HL-60/S4 treated with retinoic acid at 250 ng/mL for 4 days and 3 days (cell line): ENCODE results near the gene P3H4.

Experiments
- in situ Hi-C: fragments of 300-500 bp; cut with MboI; formaldehyde crosslinking; loops from 2 replicates; pipeline ENCODE4 v1.7.0; 2022; ENCODE audit warnings: low sequenced_read_pairs

Gene P3H4

DNA sequence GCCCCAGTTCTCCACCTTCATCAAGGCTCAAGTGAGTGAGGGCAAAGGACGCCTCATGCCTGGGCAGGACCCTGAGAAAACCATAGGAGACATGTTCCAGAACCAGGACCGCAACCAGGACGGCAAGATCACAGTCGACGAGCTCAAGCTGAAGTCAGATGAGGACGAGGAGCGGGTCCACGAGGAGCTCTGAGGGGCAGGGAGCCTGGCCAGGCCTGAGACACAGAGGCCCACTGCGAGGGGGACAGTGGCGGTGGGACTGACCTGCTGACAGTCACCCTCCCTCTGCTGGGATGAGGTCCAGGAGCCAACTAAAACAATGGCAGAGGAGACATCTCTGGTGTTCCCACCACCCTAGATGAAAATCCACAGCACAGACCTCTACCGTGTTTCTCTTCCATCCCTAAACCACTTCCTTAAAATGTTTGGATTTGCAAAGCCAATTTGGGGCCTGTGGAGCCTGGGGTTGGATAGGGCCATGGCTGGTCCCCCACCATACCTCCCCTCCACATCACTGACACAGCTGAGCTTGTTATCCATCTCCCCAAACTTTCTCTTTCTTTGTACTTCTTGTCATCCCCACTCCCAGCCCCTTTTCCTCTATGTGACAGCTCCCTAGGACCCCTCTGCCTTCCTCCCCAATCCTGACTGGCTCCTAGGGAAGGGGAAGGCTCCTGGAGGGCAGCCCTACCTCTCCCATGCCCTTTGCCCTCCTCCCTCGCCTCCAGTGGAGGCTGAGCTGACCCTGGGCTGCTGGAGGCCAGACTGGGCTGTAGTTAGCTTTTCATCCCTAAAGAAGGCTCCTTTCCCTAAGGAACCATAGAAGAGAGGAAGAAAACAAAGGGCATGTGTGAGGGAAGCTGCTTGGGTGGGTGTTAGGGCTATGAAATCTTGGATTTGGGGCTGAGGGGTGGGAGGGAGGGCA lies 10.7 kb upstream of the P3H4 start:
- in situ Hi-C loops, result no loop called here

DNA sequence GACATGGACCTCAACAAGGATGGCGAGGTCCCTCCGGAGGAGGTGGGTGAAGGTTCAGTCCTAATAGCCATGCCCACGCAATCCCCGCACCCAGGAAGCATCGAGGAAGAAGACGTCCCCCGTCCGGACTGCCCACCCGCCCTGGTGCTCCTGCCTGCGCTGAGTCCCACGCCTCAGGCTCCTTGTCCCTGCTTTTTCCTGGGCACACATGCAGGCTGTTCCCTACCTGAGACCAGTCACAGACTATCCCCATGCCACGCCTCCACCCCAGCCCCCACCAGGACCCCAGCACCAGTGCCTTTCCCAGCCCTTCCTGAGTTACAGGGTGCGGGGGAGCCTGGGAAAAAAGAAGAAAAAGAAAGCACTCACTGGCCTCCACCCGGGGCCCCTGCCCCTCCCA lies 10.0 kb upstream of the P3H4 start:
- in situ Hi-C loops, result no loop called here

DNA sequence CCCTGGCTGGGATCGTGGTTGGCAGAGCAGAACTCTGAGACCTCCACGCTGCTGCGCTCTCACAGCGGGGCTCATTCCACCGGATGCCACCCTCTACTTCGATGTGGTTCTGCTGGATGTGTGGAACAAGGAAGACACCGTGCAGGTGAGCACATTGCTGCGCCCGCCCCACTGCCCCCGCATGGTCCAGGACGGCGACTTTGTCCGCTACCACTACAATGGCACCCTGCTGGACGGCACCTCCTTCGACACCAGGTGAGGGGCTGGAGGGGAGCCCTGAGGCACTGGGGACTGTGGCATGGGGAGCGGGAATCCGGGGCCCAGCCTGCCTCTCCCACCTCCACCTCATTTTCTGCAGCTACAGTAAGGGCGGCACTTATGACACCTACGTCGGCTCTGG lies 6.3 kb upstream of the P3H4 start:
- in situ Hi-C loops, result no loop called here

DNA sequence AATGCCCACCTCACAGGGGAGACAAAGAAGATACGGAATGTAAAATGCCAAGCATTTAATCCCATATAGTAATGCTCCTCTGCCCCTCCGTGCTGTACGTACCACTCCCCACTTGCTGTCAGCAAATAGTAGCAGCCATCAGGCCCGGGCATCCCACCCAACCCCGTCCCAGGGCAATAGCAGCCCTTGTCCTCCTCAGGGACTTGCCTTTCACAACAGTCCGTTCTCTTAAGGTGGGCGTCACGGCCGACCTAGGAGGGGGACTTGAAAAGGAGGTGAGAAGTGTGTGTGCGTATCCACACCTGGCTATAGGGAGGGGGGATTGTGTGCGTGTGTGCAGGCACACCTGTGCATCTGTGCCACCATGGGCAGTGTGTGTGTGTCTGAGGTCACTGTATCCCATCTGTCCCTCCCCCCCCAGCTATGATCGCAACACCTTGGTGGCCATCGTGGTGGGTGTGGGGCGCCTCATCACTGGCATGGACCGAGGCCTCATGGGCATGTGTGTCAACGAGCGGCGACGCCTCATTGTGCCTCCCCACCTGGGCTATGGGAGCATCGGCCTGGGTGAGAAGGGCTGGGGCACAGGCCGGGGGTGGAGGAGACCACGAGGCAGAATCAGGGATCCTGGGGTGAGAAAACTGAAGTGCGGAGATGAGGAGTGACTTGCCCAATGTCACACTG lies 5.0 kb upstream of the P3H4 start:
- in situ Hi-C loops, result no loop called here

DNA sequence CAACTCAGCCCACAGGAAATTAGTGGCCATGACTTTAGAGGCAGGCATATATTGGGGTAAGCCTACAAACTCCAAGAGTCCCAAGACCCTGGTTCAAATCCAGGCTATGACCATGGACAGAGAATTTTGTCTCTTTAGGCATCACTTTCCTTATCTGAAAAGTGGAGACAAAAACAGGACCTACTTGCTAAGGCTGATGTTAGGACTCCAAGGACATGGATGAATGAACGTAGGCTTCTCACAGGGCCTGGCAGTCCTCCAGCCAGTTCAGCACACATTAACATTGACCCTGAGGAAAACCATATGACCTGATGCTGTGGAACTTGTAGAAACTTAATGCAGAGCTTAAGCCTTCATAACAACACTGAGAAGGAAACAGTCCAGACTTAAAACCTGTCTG lies 2.4 kb upstream of the P3H4 start:
- in situ Hi-C loops, result no loop called here

DNA sequence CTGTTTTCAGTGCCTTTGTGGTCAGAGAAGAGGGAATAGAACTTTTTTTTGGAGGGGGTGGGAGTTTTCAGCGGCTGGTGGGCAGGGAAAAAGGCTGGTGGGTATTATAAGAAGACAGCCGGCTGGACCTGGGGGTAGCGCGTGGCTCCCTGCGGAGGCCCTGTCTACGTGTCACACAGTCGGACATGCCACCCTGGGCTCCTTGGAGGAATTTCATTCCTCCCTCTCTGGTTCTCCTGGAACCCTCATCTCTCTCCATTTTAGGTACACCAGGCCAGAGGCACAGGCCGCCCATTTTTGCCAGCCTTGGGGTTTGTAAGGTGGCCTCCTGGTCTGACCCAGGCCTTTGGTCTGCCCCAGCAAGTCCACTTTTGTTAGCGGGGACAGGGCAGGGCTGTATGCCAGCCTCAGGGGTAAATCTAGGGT lies 2.0 kb upstream of the P3H4 start:
- in situ Hi-C loops, result no loop called here

DNA sequence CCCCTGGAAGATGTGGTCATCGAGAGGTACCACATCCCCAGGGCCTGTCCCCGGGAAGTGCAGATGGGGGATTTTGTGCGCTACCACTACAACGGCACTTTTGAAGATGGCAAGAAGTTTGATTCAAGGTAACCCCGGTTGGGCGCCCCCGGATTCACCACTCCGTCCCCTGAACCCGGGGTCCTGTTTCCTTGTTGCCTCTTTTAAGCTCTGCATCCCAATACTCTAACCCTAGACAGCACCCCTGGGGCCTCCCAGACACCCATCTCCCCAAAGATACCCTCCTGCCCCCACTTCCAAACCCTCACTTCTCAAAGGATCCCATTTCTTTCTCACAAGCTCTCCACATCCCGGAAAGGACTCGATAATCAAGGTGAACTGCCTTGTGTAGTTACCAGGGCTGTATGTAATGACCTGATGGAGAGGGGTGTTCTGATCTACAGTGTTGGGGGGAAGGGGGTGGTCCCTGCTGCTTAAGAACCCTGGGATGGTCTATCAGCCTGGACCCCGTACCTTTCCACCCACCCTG lies 1.5 kb upstream of the P3H4 start:
- in situ Hi-C loops, result no loop called here

DNA sequence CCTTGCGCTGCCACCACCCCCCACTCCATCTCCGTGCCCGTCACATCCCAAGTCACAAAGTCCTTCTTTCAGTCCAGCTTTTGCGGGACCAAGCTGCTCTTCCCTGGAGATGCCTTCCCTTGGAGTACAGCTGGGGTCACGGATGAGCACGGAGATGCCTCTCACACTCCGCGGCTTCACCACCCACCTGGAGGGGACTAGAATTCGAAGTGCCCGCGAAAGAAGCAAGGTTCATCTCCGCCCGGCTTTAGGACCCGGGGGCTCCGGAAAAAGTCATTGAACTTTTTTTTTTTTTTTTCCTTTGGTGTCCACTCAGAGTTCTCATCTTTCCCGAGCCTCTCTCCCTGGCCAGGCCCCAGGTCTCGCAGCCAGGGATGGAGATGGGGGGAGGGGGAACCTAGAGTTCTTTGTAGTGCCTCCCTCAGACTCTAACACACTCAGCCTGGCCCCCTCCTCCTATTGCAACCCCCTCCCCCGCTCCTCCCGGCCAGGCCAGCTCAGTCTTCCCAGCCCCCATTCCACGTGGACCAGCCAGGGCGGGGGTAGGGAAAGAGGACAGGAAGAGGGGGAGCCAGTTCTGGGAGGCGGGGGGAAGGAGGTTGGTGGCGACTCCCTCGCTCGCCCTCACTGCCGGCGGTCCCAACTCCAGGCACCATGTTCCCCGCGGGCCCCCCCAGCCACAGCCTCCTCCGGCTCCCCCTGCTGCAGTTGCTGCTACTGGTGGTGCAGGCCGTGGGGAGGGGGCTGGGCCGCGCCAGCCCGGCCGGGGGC lies 817 bp upstream of the P3H4 start, which contains the start of gene FKBP10:
TSS of gene FKBP10 (plus strand) at position 624 of the 771 bp plus-strand sequence. CDS start at position 655, 31 bp downstream.
- in situ Hi-C loops, result no loop called here

DNA sequence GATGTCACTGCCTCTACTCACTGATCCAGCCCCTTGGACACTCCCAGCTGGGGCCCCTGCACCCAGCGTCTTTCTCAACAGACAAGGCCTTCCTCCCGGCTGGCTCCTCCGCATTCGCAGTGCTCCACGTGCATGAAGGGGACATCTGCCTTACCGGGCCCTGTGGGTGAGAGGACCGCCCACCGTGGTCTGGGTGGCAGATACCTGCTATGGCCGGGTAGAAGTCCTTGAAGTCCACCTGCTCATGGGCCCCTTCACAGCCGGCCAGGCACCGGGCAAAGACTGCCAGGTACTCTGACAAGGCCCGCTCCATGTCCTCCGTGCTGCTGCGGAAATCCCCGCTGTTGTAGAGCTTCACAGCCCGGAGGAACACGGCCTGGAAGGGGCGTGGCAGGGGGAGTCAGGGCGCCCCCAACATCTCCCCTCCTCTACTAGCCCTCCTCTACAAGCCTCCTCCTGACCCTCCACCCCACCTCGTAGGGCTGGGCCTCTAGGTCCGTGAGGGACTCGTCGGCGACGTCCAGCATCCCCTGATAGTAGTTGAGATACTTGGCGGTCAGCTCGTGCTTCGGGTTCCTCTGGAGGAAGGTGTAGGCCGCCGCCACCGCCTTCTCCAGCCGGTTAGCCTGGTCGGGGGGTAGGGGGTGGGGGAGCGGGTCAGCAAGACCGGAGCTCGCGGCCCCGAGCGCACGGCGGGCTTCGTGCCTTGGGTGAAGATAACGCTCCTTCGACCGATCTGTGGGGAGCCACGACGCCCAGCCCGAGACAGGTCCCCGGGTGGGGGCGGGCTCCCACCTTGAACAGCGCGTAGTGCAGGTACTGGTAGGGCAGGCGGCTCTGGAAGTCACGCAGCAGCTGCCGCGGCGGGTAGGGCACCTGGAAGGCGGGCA lies 845 bp downstream of the P3H4 start:
- in situ Hi-C loops, result no loop called here

DNA sequence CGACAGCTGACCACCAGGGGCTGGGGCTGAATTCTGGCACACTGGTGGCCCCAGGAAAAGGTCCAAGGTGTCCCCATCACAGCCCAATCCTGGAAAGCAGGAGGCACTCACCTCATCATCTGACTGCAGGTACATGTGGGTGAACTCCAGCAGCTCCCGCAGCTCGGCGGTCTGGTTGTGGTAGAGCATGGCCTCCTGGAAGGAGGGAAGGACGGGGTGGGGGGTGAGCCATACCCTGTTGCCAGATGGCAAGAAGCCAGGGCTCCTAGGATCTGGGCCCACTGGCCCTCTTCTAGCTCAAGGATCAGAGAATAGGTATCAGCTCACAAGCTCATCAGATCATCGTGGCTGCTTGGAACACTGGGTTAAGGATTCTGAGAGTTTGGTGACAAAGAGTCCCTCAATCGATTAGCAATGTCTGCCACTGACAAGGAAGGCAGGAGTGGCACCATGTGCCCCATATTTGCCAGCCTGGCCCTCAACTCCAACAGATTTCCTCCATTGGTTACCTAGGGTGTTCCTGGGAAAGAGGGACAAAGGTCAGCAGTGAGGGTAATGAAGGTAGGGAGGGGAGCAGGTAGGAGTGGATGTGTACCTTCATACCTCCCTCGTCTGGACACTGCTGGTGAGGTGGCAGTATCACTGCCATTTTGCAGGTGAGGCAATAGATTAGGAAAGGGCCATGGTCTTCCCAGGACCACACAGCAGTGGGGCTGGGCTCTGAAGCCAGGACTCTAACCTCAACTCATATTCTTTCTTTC lies 4.9 kb downstream of the P3H4 start:
- in situ Hi-C loops, result no loop called here

DNA sequence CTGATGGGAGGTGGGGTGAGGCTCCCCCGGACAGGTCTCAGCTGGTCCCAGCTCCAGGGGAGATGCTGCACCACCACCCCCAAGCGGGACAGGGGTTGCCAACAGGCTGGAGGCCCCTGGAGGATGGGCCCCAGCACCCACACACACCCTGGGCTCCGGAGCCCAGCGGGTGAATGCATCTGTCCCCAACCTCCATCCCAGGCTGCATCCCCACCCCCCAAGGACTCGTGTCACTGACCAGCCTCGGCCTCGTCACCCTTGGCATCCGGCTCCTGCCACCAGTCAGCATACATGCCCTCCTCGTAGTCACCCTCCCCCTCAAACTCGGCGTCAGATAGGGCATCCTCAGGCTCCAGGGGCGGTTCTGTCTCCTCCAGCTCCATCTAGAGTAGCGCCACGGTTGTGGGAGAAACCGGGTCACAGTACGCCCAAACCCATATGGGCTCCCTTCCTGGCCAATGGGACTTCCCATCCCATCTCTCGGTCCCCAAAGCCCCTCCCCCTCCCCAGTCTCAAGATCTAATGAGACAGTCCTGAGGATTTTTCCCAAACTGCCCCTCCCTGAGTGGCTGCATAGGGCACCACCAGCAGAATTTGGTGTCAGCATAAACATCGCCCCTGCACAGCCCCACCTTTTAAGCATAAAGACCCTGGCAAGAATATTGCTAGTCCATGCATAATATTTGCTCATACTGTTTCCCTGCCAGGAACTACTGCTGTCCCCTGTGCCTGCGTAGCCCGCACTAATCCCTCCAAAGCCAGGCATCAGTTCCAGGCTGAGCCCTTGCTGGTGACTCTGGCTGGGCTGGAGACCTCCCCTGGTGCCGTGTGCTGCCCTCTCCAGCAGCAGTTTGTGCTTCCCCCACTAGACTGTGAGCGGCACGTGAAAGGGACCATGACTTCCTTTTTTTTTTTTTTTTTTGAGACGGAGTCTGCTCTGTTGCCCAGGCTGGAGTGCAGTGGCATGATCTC lies 8.4 kb downstream of the P3H4 start:
- in situ Hi-C loops, result no loop called here

DNA sequence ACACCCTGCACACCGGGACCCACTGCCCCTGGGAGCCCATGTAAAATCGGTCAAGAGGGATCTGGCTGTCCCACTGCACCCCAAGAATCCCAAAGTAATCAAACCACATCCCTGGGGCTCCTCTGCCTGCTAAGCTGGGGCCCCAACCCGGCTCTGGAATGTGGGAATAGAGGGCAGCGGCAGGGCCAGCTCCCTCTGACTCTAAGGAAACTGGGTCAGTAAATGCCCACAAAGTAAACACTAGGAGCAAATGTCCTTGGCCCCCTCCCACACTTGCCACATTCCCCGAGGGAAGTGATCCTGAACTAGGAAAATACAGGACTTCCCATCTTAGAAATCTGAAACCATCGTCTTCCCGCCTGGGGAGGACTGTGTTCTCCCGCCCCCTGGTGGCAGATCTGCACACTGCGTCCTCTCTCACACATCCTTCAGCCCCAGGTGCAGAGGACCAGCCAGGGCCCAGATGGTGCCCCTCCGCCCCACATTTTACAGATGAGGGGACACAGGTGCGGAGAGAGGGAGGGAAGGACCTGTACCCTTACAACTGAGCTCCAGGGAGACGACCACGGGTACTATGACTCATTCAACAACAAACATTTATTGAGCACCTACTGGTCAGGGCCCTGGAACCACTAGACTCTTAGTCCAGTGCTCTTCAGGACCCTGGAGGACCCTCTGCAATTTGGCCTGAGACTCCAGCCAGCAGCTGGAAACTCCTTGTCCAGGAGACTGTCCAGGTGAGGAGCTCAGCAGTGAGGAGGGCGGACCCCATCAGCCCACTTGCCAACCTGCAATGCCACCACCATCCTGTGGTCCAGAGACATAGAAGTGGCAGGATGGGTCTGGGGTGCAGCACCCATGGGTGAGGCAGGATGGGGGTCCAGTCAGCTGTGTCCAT lies 10.1 kb downstream of the P3H4 start:
- in situ Hi-C loops, result no loop called here

DNA sequence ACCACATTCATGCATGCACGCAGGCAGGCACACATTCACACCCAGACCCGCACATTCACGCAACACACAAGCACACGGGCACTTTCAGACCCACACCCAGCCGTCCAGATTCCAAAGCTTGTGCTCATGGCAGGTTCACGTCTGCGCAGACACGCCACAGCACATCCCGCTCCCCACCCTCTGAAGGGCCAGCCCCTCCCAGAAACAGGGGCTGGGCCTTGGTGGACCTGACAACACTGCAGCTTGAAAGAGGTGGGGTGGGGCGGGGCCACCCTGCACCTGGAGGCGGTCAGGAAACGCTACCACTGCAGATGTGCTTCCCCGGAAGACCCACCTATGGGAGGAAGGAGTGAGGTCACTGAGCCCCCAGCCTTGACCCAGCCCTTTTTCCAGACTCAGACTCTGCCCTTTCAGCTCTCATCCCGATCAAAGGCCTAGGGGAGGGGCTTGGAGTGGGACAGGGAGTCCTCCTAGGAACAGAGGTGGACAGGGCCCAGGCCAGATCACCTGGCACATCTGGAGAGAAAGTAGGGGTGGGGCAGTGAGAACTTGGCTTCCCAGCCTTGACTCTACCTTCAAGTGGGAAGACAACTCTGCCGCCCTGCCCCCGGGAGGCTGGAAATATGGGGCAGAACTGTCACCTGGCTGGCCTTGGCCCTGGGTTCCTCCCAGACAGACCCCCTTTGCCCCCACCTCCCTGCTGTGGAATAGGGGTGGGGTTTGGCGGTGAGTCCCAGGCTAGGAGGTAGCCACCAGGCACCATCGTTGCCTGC lies 11.0 kb downstream of the P3H4 start:
- in situ Hi-C loops, result no loop called here

DNA sequence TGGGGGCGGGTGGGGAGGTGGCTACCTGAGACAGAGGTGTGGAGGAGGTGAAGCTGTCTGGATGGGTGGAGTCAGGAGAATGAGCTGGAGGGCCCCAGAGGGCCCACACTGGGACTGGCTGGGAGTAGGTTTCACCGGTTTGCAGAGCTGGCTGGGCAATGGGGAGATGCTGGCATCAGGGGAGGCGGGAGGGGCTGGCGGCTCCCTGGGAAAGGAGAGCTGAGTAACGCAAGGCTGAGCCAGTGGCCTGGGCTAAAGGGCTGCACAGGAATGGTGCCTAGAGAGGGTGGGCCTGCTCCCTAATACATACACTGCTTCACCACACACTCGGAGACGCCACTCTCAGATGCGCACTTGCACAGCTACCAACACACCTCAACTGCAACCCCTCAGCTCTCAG lies 12.4 kb downstream of the P3H4 start:
- in situ Hi-C loops, result loop anchor here (10.0 kb wide), 1 partner anchor 55 kb away; no protein-coding TSS in a partner anchor

DNA sequence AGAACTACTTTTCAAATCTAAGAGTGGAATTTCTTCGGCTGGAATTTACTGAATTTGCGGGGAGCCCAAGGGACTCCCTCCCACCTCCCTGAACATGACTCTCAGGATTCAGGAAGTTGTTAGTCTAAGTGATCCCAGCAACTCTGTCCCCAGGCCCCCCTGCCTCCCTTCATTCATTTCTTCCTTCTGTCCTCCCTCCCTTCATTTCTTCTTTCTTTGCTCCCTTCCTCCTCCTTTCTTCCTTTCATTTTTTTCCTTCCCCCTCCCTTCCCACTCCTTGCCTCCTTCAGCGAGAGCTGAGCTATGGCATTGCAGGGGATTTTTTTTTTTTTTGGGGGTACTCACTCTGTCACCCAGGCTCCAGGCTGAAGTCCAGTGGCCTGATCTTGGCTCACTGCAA lies 14.4 kb downstream of the P3H4 start:
- in situ Hi-C loops, result loop anchor here (10.0 kb wide), 1 partner anchor 53 kb away; no protein-coding TSS in a partner anchor
